ENCODE data around the gene RFT1.
"Not testable (repeated sequence)": the region's sequence is repeated elsewhere in the genome, so short reads cannot be mapped to it uniquely, and the experiment has no call there.

The RFT1 gene

GRCh38 chr3:53077476-53078220 is 52.6 kb downstream of the RFT1 start:
- Histone ChIP-seq H3K4me3 (no peak overlapping the region), H3K27ac (no peak overlapping the region)

GRCh38 chr3:53075743-53076140 is 54.5 kb downstream of the RFT1 start:
- Histone ChIP-seq H3K27ac (no peak overlapping the region), H3K4me3 (no peak overlapping the region)

DNA sequence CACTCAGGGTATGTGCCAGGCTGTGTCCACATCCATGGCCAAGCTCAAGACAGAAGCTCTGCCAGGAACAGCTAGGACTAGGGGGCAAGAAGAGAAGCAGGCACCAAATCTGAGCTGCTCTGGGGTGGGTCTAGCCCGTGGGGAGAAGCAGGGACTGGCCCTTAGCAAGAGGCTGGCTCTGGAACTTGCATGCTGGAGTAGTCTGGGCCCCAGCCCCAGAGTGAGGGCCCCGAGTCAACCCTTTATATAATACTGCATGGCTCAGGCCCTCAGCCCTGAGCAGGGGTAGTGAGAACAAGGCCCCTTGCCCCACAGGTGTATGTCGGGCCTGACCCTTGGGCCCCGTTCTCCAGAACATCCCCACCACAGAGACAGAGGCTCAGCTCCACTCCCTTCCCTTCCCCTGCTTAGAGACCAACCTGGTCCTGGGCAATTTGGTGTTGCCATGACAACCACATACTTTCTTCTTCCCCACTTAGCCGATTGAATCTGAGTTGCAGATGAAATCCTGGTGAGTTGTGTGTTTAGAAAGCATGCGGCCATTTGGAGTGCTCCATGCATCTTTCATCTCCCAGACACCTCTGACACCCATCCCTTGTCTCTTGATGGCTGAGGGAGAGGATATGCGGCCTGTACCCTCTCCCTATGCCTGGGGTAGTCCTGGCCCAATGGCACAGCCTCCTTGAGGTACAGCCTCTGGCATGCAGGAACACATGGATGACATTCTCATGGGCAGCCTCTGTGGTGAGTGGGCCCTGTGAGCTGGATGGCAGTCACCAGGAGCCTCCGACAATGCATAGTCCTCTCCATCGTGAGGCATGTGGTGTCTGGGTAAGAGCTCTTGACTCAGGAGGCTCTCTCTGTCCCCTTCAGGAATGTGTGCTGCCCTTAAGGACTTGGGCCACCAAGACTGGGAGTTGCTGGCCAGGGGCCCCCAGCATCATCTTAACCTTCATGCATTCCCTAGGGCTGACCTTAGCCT is 55.2 kb downstream of the RFT1 start:
- no peak overlapping the region for H3K27ac ChIP-seq
- no peak overlapping the region for H3K4me3 ChIP-seq

DNA sequence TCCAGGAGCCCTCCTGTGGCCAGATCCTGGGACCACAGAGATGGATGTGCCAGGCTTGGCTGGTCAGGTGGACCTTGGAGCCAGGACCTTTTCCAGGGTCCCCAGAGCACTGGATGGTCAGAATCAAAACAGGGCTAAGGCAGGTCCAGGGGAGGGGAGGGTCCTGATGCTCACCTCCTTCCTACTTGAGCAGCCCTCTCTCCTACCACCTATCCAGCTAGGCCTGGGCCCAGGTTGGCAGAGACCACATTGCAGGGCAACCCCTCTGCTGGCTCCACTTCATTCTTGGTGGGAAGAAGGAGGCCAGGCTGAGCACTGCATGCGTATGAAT is 55.9 kb downstream of the RFT1 start:
- peak overlapping the region in 1 of 21 experiments; percentile 58 for H3K27ac ChIP-seq

GRCh38 chr3:53073553-53074365 is 56.5 kb downstream of the RFT1 start:
- H3K27ac ChIP-seq, result peak overlapping the region in 17 of 21 experiments; percentile 14 to 86 (median 75)
- H3K4me3 ChIP-seq, result peak overlapping the region; percentile 49 to 74 (median 61)

More for the DNA sequence above, 55.9 kb downstream of the RFT1 start:
- no peak overlapping the region for H3K4me3 ChIP-seq

DNA sequence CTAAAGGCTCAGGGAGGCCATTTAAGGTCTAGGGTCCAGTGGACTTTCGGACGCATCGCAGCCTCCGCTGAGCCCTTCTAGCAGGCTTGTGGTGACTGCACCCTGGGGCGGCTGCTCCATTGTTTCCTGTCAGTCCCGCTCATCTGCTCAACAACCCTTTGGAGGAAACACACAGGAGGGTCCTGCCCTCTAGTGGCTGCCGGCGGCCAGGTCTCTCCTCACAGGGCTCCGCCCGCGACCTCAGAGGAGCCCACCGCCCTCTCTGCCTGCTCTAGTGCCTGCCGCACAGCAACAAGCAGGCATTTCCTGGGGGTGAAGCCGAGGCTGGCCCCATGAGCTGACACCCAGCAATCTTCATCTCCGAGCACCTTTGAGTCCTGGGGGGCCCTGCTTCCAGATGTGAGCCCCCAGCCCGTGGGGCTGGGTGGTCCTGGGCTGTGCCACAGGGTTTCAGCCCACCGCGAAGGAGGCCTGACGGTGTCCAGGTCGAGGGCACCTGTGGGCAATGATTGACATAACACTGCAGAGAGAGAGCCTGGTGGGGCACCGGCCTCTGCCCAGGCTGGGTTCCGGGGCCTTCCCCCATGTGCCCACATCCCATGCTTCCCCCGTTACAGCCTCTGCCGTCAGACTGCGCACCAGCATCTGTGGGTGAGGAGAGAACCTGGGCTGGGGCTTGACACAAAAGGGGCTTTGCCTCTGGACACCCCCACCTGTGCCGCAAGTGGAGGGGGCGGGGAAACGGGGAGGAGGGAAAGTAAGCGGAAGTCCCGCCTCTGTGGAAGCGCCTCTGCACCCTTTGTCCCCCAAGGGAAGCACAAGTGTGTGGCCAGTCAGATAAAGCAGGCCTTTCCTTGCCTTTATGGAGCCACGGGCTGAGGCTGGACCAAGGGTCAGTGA is 57.3 kb downstream of the RFT1 start:
- H3K27ac ChIP-seq, result peak overlapping the region in 20 of 21 experiments; percentile 14 to 86 (median 74)
- peak overlapping the region; percentile 49 to 74 (median 61) for H3K4me3 ChIP-seq

GRCh38 chr3:53071882-53072431 is 58.3 kb downstream of the RFT1 start:
- Histone ChIP-seq H3K4me3 (peak overlapping the region in 2 of 7 experiments; percentile 58 to 63), H3K27ac (peak overlapping the region in 10 of 21 experiments; percentile 14 to 86 (median 76))

DNA sequence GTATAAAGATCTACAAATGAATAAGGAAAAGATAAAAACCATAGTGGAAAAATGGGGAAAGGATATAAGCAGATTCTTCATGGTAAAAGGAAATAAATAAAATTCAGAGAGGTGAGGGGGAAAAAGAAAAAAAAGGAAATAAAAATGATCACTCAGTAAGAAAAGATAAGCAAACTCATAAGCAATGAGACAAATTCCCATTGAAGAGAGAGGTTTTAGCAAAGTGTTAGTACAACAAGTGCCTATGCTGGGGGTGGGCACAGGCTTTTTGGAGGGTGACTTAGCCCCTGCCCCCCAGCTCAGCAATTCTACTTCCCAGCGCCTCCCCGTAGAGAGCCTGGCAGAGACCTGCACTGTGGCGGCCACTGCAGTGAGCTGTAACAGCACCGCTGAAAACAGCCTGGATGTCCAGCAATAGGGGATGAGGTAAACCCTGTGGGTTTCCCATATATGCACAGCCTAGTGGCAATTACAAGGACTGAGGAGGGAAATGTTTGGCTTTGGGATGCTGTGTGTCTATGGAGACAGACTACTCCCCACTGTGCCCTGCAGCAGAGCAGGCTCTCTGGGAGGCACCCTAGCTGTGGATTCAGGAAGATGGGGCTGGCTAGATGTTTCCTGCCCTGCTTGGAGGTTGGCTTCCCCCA is 60.7 kb downstream of the RFT1 start:
- Histone ChIP-seq H3K27ac (no peak overlapping the region), H3K4me3 (no peak overlapping the region)

GRCh38 chr3:53068176-53068575 is 62.1 kb downstream of the RFT1 start:
- H3K27ac ChIP-seq, result no peak overlapping the region
- no peak overlapping the region for H3K4me3 ChIP-seq

- H3K27ac ChIP-seq, result no peak overlapping the region
Measured at GRCh38 chr3:53067567-53067966, 62.7 kb downstream of the RFT1 start.

GRCh38 chr3:53065841-53066480 is 64.3 kb downstream of the RFT1 start:
- Histone ChIP-seq H3K4me3 (no peak overlapping the region), H3K27ac (no peak overlapping the region)

More at GRCh38 chr3:53067567-53067966, 62.7 kb downstream of the RFT1 start:
- H3K4me3 ChIP-seq, result no peak overlapping the region

DNA sequence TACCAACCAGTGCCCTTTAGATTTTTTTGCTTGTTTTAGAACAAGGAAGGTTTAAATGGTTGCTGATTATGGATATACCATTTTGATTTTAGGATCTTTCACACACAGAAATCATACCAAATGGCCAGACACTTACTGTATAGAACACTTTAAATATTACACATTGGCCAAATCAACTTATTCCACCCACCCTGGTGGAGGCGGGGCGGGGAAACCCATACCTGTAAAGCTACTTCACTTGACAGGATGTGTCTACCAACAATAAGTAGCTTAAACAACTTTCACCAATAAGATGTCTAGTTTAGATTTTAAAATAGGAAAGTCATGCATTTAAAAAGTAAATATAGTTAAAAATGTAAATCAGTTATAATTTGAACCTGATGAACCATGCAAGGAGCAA is 67.3 kb downstream of the RFT1 start:
- H3K4me3 ChIP-seq, result no peak overlapping the region
- no peak overlapping the region for H3K27ac ChIP-seq

- Histone ChIP-seq H3K4me3 (no peak overlapping the region), H3K27ac (no peak overlapping the region)
Measured at GRCh38 chr3:53056442-53056841, 73.8 kb downstream of the RFT1 start.

DNA sequence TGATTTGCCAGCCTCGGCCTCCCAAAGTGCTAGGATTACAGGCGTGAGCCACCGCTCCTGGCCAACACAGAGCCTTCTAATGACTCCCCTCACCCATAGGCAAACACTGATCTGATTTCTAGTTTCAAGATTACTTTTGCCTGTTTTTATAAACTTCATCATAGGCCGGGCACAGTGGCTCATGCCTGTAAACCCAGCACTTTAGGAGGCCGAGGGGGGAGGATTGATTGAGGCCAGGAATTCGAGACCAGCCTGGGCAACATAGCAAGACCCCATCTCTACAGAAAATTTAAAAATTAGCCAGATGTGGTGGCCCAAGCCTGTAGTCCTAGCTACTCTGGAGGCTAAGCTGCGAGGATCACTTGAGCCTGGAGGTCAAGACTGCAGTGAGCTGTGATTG is 76.0 kb downstream of the RFT1 start:
- H3K27ac ChIP-seq, result not testable (repeated sequence)

GRCh38 chr3:53051929-53052328 is 78.3 kb downstream of the RFT1 start:
- Histone ChIP-seq H3K27ac (no peak overlapping the region), H3K4me3 (no peak overlapping the region)

More for the DNA sequence above, 76.0 kb downstream of the RFT1 start:
- H3K4me3 ChIP-seq, result not testable (repeated sequence)

GRCh38 chr3:53049987-53050386 is 80.2 kb downstream of the RFT1 start:
- H3K27ac ChIP-seq, result no peak overlapping the region
- H3K4me3 ChIP-seq, result no peak overlapping the region
